HTR-8/SVneo (cell line): ENCODE results near the gene NTRK3.
"Not testable (repeated sequence)": the region's sequence is repeated elsewhere in the genome, so short reads cannot be mapped to it uniquely, and the experiment has no call there.

Source experiments
- DNase-seq: peaks from one replicate; pipeline ENCODE4 v3.0.0; 2011; ENCODE audit warnings: low spot score, mixed read lengths; ENCODE audit not compliant: insufficient read length
- FAIRE-seq: peaks from 2 replicates; lab custom pipeline; 2011; peaks lifted over from hg19 to GRCh38; lab: Jason Lieb, UNC

The NTRK3 gene

GRCh38 chr15:88049506-88049905 is 207.0 kb downstream of the NTRK3 start:
- no peak for FAIRE-seq
- DNase-seq, result no peak

DNA sequence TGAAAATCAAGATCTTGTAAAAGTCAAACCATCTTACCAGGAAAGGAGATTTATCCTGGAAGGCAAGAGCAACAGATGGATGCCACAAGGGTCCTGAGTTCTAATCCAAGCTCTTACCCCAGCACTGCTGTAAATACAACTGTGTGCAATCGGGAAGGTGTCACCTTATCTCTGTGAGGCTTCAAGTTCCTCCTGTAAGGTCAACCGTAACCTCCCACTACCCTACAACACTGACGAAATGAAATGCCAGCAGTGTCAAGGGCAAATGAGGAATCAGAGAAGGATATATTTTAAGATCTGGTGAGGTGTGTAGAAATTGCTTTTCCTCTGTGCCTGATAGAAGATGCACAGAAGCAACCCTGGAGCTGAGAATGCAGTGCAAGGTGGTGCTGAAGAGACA is 207.8 kb downstream of the NTRK3 start:
- FAIRE-seq (no peak), DNase-seq (no peak)

DNA sequence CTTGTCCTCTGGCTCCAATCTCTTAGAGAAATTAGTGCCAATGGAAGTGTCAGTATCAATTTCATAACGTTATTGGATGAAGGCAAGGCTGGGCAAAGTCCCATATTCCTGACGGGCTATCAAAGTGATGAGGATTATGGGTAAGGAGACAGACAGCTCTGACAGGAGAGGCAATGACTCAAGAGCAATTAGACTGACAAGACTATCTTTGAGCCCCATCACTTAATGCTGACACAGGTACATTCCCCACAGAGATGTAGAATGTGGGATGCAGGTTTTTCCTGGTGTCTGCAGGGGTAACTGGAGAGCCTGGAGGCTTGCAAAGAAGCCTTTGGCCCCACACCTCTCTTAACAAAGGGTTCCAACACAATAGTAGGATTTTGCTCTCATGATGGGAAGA is 208.3 kb downstream of the NTRK3 start:
- DNase-seq (no peak), FAIRE-seq (no peak)

DNA sequence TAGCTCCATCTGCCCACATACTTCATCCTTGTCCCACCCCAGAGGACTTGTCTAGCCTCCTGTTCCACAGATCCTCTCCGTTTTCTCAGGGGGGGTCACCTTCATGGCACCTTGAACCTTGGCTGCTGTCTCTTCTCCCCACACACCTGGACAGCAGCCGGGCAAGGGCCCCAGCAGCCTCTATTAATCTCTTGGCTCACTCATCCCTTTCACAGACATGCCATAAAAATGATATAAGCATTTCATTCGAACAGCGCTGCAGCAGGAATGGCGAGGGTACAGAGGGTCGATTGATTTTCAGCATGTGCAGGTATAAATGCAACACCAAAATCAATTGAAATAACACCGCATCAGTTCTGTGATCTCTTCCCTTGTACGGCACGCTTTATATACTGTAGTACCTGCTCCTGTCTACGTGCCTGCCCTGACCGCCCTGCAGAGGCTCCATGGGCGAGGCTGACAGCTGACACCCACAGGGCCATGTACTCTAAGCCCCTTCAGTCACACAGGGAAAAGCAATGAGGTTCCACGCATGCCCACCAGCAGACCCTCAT is 209.9 kb downstream of the NTRK3 start:
- DNase-seq (no peak), FAIRE-seq (no peak)

GRCh38 chr15:88043396-88043795 is 213.1 kb downstream of the NTRK3 start:
- DNase-seq (no peak), FAIRE-seq (no peak)

- FAIRE-seq (no peak), DNase-seq (no peak)
Observed at GRCh38 chr15:88042047-88042446, 214.5 kb downstream of the NTRK3 start.

GRCh38 chr15:88040516-88040915 is 216.0 kb downstream of the NTRK3 start:
- DNase-seq, result no peak

GRCh38 chr15:88038261-88038660 is 218.3 kb downstream of the NTRK3 start:
- no peak for FAIRE-seq
- DNase-seq, result no peak

More at GRCh38 chr15:88040516-88040915, 216.0 kb downstream of the NTRK3 start:
- FAIRE-seq, result no peak

- FAIRE-seq, result no peak
- DNase-seq, result no peak
Observed at GRCh38 chr15:88036154-88036839, 220.2 kb downstream of the NTRK3 start.

- FAIRE-seq, result no peak
- DNase-seq, result no peak
Observed at GRCh38 chr15:88035381-88035780, 221.2 kb downstream of the NTRK3 start.

DNA sequence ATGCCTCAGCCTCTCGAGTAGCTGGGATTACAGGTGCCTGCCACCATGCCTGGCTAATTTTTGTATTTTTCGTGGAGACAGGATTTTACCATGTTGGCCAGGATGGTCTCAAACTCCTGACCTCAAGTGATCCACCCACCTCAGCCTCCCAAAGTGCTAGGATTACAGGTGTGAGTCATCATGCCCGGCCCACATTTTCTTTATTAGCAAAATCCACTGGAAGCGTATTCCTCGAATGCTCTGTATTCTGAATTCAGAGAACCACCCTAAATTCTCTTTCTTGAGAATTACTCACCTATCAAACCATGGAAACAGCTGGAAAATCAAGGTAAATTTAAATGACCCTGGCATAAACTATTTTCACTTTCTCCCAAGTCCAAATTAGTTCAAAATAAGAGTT is 223.1 kb downstream of the NTRK3 start:
- not testable (repeated sequence) for DNase-seq, FAIRE-seq

GRCh38 chr15:88032787-88033186 is 223.8 kb downstream of the NTRK3 start:
- FAIRE-seq, result no peak
- no peak for DNase-seq

DNA sequence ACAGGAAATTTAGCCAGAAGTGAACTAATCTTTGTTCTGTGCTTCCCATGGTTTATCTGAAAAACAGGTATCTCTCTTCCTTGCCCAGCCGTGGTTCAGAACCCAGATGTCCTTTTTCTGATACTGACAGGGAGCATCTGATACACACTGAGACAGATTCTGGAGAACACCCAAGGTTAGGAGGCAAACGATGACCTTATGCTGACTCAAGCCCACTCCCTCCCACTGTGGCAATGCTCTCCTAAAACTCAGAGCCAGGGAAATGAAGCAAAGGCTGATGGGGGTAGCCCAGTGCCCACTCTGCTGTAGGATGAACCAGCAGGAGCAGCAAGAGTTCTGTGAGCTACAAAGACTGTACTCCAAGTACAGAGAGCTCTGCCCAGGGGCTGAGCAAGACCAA is 225.1 kb downstream of the NTRK3 start:
- FAIRE-seq (no peak), DNase-seq (no peak)

DNA sequence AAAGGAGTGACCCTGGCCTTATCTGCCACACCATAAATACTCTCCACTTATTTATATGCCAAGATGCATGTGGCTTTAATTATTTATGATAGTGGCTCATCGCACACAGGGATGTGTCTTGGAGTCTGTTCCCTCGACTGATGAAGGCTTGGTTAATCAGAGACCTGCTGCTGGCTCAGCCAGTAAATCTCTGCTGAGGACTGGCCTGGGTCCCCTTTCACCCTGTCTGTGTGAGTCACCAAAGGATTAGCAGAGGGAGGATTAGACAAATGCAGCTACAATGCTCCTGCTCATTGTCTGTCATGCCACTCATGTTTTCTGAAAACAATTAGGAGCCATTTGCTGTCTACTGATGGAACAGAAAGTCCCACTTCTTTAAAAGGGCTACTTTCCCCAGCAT is 226.8 kb downstream of the NTRK3 start:
- no peak for DNase-seq
- FAIRE-seq, result no peak

DNA sequence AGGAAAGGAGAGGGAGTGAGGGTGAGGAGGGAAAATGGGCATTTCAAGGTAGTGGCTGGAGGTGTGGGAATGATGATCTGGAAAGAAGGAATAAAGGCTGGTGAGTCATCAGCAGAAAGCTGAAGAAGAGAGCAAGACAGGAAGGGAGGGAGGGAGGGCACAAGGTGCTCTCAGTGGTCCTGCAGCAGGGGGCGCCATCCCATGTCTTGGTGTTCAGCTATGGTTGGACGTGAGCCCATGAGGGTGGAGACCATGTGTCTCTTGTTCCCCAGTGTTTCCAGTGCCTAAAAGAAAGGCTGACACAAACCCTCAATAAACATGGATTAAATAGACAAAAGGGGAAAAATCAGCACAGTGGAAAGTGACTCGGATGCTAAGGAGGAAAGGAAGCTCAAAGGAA is 228.5 kb downstream of the NTRK3 start:
- DNase-seq, result no peak
- FAIRE-seq, result no peak

GRCh38 chr15:88023914-88024313 is 232.6 kb downstream of the NTRK3 start:
- DNase-seq (no peak), FAIRE-seq (no peak)

DNA sequence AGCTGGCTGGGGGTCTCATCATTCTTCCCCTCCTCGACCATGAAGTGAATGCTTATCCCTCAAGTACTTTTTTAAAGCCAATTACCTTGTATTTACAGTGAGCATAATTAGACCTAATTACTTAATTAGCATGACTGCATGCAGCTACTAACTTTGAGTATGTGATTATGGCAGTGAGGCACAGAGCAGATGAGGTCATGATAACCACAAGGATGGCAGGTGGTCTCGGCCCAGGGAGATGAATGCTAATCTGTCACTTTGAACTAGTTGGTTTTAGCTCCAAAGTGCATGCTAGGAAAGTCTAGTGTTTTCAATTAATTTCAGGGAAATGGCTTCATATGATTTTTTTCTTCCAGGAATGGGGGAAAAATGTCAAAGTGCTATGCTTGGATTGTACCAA is 233.8 kb downstream of the NTRK3 start:
- no peak for DNase-seq
- FAIRE-seq, result no peak

DNA sequence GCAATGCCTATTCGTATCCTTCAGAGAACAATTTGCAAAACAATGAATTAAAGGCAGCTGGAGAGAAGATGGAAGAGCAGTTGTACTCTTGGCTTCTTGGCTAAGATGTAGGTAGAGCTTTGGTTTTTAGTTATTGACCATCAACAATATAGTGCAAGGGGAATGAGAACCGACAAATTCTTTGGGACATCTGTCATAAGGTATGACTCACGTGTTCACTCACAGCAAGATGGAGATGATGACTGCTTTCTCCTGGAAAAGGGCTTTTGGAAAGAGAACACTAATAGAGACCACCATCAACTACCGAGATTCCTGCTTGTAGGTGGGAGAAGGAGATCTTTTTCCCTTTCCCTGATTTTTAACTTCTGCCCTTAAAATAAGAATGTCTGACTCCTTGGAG is 234.9 kb downstream of the NTRK3 start:
- no peak for DNase-seq

DNA sequence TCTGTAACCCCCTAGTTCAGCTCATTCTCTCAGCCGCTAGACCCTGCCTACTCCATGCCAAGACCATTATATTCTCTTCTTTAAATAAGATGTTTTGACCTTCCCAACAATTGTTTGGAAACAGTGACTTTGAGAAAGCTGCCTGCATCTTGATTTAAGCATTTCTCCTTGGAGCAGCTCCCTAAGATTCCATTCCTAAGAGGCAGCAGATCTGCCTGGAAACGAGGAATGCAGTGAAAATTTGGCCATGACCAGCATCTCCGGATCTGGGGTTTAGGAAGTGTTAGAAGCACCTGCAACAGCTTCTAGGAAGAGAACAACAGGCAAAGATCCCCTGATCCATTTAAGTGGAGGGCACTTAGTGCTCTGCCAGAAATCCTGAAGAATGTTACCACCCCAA is 235.7 kb downstream of the NTRK3 start:
- FAIRE-seq, result no peak

More for the DNA sequence above, 234.9 kb downstream of the NTRK3 start:
- FAIRE-seq, result no peak

GRCh38 chr15:88019656-88020055 is 236.9 kb downstream of the NTRK3 start:
- no peak for DNase-seq
- no peak for FAIRE-seq

More for the DNA sequence above, 235.7 kb downstream of the NTRK3 start:
- no peak for DNase-seq

- no peak for FAIRE-seq
- no peak for DNase-seq
Observed at GRCh38 chr15:88018869-88019641, 237.5 kb downstream of the NTRK3 start.
